COLO668 (cell line): ENCODE data around the gene KLHL5.
A peak's percentile ranks its signal among the peaks of the same experiment; 100 is the strongest.
"Not testable (repeated sequence)": the region's sequence is repeated elsewhere in the genome, so short reads cannot be mapped to it uniquely, and the experiment has no call there.

ENCODE experiments used
- DNase-seq: peaks from one replicate; lab custom pipeline; 2025; ENCODE audit not compliant: unreplicated experiment; lab: John Stamatoyannopoulos, UW

The KLHL5 gene, protein sequence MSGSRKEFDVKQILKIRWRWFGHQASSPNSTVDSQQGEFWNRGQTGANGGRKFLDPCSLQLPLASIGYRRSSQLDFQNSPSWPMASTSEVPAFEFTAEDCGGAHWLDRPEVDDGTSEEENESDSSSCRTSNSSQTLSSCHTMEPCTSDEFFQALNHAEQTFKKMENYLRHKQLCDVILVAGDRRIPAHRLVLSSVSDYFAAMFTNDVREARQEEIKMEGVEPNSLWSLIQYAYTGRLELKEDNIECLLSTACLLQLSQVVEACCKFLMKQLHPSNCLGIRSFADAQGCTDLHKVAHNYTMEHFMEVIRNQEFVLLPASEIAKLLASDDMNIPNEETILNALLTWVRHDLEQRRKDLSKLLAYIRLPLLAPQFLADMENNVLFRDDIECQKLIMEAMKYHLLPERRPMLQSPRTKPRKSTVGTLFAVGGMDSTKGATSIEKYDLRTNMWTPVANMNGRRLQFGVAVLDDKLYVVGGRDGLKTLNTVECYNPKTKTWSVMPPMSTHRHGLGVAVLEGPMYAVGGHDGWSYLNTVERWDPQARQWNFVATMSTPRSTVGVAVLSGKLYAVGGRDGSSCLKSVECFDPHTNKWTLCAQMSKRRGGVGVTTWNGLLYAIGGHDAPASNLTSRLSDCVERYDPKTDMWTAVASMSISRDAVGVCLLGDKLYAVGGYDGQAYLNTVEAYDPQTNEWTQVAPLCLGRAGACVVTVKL

DNA sequence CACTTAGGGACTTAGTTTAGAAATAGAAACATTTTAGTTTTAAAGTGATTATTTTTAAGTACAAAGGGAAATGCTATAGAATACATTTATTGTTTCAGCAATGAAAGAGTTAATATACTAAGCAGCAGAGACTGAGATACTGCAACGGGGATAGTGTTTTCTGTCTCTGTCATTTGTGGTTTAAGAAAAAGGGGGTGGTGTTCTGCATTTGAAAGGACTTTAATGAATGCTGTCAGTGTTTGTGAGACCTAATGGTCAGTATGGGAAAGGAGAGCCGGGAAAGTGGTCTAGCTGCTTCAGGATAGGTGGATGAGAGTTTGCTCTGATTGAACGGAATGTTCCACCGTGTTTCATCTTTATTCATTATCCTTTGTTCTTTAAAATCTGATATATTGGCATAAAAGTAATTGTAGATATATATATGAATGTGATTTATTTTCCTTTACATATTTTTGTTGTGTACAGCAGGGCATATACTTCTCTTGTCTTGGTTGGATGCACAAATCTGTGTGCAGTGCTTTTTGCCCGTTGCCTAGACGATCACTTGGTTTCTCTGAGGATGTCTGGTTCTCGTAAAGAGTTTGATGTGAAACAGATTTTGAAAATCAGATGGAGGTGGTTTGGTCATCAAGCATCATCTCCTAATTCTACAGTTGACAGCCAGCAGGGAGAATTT lies at the start of gene KLHL5:
Gene KLHL5, plus strand, starts transcription at position 139 of the 676 bp plus-strand sequence. Its CDS starts 421 bp downstream, at position 560.
- no peak for DNase-seq

DNA sequence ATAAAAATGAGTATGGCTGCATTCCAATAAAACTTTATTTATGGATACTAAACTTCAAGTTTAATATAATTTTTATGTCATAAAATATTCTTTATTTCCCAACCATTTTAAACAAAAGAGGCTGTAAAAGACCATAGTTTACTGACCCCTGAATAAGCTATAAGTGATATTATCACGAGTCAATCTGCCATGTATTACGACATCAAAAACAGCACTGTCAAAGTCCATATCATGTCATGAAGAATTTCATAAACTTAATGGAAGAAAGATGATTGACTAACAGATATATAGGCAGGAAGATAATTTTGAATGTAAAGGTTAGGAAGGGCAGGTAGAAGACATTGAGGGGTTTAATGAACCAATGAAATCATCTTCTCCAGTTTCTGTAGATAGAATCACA lies 48.0 kb upstream of the KLHL5 start:
- DNase-seq, result no peak

DNA sequence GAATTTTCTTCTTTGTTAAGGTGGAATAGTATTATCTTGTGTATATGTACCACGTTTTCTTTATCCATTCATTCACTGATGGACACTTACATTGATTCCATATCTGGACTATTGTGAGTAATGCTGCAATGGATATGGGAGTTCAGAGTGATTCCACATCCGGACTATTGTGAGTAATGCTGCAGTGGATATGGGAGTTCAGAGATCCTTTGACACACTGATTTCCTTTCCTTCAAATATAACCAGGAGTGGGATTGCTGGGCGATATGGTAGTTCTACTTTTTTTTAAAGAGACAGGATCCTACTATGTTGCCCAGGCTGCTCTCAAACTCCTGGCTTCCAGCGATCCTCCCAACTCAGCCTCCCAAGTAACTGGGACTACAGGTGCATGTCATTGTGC lies 41.9 kb upstream of the KLHL5 start:
- DNase-seq, result no peak

DNA sequence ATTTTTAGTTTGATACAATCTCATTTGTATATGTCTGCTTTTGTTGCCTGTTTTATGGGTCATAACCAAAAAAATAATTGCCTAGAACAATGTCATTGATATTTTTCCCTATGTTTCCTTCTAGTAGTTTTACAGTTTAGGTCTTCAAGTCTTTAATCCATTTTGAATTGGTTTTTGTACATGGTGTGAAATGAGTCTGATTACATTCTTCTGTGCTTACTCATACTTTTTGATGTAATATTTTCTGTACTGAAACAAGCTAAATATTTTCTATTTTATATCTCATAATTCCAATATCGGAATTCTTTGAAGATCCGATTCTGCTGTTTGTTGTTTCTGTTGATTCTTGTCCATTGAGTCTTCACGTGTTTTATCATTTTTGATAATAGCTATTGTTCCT lies 40.4 kb upstream of the KLHL5 start:
- no peak for DNase-seq

DNA sequence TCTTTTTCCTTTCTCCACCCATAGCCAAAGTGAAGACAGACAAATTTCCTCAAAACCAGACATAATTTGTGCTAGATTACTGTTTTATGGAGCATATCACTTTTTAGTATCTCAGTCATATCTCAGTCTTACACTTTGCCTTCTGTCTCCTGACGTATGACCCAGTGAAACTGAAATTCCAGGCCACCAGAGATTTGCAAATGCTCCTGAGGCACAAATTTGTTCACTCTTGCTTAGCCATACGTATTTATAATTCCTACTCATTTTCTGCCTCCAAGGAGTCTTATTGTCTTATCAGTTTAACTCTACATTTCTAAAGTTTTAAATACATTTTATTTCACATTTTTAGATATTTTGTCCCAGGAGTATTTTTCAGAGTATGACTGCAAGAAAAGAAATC lies 39.8 kb upstream of the KLHL5 start:
- no peak for DNase-seq

DNA sequence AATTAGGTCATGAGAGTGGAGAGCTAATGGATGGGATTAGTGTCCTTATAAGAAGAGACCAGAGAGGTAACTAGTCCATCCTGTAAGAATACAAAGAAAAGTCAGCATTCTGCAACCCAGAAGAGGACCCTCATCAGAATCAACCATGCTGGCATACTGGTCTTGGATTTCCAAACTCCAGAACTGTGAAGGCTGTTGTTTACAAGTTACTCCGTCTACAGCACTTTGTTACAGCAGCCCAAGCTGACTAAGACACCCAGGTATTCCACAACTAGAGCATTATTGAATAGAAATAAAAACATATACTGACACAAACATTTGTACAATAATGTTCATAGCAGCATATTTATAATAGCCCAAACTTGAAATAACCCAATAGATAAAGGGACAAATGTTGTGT lies 39.0 kb upstream of the KLHL5 start:
- DNase-seq, result no peak

DNA sequence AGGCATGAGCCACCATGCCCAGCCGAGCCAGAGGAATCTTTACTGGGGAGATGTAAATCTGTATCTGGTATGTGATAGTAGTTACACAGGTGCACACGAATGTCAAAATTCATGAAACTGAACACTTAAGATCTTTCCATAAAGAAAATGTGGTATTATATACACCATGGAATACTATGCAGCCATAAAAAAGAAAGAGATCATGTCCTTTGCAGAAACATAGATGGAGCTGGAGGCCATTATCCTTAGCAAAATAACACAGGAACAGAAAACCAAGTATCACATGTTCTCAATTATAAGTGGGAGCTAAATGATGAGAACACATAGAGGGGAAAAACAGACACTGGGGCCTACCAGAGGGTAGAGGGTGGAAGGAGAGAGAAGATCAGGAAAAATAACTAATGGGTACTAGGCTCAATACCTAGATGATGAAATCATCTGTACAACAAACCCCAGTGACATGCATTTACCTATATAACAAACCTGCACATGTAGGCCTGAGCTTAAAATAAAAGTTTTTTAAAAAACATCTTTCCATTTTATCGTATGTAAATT lies 37.6 kb upstream of the KLHL5 start:
- DNase-seq, result no peak

DNA sequence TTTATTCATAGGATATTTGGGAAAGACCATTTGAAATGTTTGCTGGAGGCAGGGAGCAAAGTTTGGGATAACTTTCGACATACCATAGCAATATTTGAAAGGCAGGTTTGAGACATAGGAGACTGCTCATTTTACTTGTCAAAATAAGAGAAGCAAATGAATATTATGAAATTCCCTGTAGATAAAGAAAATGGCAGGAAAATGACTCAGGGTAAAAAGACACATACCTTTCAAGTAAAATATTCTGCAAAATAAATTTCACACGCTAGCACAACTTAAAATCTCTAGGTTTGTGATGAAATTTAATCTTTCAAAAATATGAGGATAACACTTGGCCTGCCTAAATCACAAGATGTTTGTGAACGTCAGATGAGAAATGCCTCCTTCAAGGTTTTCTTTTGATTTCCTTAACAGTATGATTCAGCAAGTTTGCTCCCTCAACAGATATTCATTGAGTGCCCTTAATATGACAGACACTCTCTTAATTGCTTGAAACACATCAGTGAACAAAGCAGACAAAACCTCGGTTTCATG lies 36.4 kb upstream of the KLHL5 start:
- no peak for DNase-seq

DNA sequence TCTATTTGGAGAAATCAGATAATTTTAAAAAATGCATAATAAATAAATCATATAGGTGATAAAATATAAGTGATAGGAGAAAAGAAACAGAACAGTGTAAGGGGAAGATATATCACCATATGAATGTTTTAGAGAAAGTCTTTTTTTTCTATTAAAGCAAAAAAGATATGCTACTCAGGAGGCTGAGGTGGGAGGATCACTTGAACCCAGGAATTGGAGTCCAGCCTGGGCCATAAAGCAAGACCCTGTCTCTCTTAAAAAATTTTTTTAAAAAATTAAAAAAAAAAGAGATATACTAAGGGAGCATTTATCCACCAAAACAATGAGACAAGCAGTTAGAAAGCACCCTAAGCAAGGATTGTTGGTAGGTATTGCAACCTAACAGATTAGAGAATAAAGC lies 35.9 kb upstream of the KLHL5 start:
- no peak for DNase-seq

DNA sequence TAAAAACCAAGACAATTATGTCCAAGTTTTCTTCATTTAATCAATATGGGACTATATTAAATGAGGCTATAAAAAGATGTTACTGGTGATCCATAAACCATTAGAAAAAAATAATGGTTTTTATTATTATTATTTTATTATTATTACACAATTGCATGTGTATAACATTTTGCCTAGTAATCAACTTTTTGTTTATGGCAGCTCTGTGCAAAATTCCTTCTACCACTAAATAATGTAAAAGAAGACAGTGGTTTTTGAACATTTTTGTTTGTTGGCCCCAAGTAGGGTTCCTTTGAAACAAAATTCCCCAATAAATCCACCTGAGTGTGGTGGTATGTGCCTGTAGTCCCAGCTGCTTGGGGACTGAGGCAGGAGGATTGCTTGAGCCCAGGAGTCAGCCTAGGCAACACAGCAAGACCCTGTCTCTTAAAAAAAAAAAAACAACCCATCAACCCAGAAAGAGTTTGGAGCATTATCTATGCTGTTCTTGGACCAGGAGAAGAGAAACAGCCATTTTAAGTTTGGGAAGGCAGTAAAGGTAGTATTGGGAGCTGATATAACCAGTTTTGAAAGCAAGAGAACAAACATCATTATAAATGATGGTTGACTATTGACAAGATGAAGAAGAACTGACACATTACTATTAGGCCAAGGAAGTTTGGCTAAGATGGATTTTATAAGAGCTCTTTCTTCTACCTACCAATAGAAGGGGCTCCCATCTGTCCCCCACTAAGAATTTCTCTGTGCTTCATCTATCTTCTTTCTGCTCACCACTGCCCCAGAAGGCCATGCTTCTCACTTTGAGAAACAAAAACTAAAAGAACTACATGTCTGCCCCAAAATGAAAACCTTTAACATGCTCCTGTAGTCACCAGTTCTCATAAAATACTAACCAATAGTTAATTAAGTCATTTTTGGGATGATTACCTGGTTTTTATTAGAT lies 32.0 kb upstream of the KLHL5 start:
- DNase-seq, result no peak

DNA sequence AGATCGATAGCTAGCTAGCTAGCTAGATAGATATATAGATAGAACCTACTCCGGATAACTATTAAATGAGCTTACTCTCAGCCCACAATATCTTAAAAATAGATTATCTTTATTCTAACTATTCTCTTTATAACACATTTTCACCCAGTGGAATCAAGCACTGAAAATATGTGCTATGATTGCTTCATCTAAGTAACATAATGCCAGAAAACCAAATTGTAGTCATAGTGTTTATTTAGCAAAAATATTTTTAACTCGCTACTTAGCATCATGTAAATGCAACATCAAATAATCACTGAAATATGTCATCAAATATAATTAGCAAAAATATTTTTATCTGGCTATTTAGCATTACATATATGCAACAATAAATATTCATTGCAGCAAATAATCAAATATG lies 31.3 kb upstream of the KLHL5 start:
- no peak for DNase-seq

DNA sequence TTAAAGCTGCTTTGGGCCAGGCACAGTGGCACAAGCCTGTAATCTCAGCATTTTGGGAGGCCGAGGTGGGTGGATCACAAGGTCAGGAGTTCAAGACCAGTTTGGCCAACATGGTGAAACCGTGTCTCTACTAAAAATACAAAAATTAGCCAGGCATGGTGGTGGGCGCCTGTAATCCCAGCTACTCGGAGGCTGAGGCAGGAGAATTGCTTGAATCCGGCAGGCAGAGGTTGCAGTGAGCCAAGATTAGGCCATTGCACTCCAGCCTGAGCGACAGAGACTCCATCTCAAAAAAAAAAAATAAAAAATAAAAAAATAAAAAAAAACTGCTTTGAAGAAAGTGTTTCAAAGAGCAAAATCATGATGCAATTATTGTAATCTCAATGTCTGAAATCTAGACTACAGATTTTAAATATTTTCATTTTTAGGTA lies 30.4 kb upstream of the KLHL5 start:
- DNase-seq, result not testable (repeated sequence)

DNA sequence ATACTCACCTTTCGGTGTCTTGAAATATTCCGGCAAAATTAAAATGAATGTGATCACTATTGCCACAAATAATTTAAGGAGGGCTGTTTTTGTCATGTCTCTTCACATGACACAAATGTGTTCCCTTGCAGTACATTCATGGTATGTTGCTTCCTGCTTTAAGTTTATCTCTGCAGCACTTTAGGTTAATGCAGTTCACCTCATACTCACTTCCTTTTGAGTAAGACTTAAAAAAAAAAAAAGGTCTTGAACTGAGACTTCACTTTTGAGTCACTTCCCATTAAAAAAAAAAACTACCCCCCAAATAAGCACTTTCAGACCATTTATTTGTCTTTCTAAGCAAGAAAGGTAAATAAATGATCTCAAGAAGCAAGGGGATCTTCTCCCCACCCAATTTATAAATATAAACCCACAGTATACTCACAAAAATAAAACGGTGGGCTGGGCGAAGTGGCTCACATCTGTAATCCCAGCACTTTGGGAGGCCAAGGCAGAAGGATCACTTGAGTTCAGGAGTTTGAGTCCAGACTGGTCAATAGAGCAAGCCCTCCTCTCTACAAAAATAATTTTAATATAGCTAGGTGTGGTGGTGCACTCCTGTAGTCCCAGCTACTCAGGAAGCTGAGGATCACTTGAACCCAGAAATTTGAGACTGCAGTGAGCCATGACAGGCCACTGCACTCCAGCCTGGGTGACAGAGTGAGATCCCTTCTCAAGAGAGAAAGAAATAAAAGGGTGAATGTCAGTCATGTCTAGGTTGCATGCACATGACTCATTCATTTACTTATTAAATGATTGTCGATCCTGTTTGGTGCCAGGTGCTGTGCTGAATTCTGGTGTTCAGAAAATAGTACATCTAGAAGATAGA lies 29.6 kb upstream of the KLHL5 start, which contains the start of gene TMEM156:
Gene TMEM156, minus strand, starts transcription at position 192 of the 868 bp plus-strand sequence. Its CDS starts 96 bp downstream, at position 96.
- peak; percentile 13 for DNase-seq

DNA sequence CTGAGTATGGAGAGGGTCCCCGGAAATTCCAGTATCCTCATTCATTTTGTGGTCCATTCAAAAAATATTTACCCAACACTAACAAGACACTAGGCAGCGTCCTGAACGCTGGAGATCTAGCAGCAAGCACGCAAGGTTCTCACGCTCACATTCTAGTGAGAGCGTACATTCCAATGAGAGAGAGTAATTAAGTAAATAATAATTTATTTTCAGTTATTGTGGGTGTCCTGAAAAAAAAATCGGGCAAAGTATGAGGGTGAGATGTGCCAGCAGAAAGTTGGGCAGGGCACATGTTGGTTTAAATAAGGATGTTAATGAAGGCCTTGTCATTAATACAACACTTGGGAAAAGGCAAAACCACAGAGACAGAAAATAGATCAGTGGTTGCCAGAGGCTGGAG lies 25.9 kb upstream of the KLHL5 start:
- no peak for DNase-seq

DNA sequence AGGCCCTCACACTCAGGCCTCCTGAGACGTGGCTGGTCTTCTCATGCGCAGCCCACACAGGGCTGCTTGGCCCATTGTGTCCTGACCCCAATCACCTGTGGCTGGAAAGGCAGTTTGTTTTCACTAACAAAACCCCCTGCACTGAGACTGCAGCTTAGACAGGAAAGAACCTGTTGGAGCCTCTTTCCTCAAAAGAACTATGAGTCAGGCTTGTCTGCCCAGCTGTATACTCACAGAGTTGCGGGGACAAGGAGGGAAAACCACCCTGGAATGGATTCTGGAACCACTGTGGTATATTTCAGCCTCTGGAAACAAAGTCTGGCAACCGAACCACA lies 24.6 kb upstream of the KLHL5 start:
- no peak for DNase-seq

DNA sequence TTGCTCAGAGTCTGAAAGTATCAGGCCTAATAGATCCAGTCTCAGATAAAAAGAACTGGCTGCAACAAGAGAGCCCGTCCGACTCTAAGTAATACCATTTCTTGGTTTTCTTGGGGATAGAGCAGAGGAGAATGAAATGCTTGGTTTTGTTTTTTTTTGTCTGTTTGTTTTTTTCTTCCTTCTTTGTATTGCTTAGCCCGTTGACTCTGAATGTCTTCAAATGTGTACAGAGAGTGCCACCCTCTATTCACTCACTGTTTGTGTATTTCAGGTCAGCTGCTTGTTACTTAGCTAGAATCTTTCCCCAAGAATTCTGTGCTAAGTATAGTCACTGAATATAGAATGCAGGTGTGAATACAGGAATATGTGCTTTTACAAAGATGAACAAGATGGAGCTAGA lies 24.1 kb upstream of the KLHL5 start:
- DNase-seq, result no peak

DNA sequence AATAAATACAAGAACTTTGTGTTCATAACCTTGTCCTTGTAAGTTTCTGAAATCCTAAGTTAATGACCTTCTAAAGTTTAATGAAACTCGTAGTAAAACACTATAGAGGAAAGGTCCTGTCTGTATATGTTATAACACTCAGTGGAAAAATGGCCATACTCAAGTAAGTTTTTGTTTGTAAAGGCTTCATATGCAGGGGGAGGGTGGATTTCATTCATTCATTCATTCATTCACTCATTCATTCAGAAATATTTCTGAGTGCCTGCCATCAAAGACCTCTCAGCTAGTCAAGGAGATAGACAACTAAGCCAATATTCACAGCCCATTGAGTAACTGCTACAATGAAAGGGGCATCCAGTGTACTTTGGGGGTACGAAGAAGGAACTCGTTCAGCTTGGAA lies 22.9 kb upstream of the KLHL5 start:
- DNase-seq, result no peak

DNA sequence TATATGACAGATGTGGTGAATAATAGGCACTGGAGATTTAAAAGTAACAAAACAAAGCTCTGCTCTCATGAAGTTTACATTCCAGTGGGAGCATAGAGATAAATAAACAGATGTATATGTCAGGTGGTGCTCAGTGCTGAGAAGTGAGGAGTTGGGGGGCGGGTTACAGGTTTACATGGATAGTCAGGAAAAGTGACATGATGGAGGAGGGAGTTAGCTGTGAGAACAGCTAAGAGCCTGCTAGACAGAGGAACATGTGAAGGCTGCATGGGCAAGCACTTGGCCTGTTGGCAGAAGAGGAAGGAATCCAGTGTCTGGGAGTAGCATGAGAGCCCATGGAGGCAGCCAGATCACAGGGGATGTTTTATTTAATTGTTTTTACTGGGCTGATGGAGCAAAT lies 19.7 kb upstream of the KLHL5 start:
- no peak for DNase-seq
